Ammon's horn (tissue), 1 donor: ENCODE data around the gene SDR39U1.

ENCODE experiments used
- DNase-seq: peaks from one replicate; pipeline ENCODE4 v3.0.0-alpha.2; 2016; ENCODE audit warnings: low spot score

Gene SDR39U1

DNA sequence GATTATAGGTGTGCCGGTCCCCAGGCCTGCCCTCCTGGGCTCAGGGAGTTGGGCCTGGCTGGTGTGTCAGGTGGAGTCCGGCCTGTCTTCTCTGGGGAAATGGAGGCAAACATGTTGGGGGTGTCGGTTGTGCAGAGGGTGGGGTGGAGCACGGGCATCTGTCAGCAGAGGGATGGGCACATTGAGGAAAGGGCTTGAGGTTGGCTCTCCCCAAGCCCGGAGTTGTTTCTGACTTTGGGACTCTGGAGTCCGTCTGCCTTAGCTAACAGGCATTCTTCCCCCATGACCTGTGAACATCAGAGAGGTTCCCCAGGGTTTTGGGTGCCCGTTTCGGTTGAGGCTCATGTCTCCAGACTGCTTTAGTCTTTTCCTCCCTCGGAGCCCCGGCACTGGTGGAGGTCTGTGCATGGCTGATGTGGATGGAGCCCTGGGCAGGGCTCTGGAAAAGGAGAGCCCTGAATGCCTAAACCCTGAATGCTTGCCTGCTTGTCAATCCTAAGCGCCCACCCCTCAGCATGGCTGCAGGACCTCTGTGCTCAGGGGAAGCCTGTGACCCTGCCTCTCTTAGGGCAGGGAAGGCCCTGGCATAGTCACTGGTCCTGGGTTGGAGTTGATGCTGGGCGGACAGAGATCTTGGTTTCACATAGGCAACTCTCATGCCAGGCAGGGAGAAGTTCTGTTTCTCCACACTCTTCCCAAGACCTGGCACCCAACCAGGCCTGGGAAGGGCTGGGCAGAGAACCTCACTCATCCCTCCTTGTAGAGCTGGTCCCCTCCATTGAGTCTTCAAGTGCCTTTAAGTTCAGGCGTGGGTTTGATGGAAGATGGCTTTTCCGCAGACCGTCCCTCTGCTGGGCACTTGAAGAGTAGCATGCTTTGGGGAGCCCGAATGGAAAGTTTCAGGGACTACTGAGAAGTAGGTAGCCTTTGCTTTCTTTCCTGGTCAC is 30.9 kb downstream of the SDR39U1 start:
- peak; percentile 30 for DNase-seq

GRCh38 chr14:24409956-24410355 is 32.6 kb downstream of the SDR39U1 start:
- DNase-seq = no peak

GRCh38 chr14:24409192-24409591 is 33.4 kb downstream of the SDR39U1 start:
- DNase-seq = no peak

DNA sequence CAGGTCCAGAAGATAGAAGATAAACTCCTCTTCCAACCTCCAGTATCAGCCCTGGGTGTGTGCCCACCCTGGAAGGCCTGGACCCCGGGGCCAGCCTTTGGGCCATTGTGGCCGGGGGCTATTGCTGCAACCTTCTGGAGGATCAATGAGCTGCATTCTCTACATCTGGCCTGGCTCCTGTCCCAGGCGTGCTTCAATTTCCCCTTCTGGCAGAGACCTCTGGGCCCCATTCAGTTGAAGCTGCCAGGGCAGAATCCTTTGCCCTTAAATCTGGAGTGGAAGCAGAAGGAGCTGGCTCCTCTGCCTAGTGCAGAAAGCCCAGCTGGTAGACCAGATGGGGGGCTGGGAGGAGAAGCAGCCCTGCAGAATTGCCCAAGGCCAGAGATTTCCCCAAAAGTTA is 33.8 kb downstream of the SDR39U1 start:
- DNase-seq = no peak

DNA sequence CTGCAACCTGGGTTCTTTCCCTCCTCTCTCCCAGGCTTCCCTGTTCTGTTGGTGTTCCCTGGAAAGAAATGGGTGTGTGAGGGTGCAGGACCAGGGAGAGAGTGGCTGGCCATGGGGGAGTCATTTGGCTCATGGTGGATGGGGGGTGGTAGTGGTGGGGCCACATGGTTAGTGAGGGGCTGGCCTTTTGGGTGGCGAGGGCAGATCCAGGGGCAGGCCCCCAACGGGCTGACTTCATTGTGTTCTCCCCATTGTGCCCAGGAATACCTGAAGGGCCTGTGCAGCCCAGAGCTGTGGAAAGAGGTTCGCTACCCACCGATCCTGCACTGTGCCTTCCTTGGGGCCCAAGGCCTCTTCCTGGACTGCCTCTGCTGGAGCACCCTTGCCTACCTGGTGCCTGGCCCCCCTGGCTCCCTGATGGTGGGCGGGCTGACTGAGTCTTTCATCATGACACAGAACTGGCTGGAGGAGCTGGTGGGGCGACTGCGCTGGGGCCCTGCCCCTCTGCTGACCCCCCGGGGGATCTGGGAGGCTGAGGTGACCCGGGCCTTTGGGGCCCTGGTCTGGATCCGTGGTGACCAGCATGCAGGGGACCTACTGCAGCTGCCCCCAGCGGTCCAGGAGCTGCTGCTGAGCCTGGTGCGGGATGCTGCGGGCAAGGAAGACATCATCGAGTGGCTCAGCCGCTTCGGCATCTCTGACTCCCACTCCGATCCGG is 34.8 kb downstream of the SDR39U1 start:
- no peak for DNase-seq

DNA sequence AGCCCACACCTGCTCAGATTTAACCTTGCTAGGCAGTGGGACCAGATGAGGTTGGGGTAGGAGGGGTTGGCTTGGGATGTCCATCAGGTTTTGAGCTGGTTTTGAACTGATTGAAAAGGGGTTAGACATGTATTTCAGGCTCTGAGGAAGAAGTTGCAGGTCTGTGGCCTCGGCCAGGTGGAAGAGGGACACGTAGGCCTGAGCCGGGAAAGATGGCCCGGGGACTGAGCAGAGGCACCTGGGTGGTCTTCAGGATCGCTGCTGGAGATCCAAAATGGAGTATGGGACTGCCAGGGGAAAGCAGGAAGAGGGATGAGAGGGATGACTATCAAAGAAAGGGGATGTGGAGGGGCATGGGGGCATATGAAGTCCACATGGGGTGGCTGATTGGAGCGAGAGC is 36.2 kb downstream of the SDR39U1 start:
- DNase-seq = no peak

- DNase-seq = no peak
Measured at GRCh38 chr14:24404814-24405213, 37.8 kb downstream of the SDR39U1 start.

GRCh38 chr14:24403294-24403998 is 39.1 kb downstream of the SDR39U1 start:
- no peak for DNase-seq

GRCh38 chr14:24401810-24402702 is 40.5 kb downstream of the SDR39U1 start:
- DNase-seq = no peak

DNA sequence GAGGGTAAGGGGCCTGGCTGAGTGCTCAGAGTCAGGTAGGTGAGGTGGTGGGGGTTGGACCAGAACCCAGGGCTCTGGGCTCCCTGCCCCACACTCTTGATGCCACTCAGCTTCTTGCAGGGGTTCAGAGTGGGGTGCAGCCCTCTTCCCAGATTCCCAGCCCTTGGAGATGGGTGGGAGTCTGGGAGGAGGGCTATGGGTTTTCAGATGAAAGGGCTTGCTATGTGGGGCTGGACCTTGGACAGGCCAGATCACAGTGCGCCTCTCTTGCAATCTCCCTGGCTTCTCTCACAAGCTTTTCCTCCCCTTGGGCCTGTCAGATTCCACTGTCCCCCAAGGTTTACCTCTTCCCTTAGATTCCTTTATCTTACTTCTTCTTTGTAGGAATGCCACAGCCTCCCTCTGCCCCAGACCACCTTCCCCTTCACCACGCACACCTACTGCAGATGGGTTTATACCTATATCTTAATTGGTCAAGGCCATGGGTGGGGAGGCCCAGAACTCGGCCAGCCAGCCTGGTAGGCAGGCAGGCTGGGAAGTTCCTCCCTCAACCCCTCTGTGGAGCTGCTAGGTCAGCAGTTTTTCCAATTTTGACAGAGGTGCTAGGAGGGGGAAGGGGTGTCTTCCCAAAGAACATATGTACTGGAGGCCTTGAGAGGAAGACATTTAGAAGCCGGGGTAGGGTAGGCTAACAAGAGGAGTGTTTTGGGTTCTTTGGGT is 42.4 kb downstream of the SDR39U1 start:
- DNase-seq = no peak

- DNase-seq = no peak
Measured at GRCh38 chr14:24399447-24399822, 43.1 kb downstream of the SDR39U1 start.

- DNase-seq = peak; percentile 32
Measured at GRCh38 chr14:24398653-24399446, 43.7 kb downstream of the SDR39U1 start, which contains the start of gene NYNRIN. NYNRIN (plus strand) TSS chr14:24399003; CDS start chr14:24399247, 244 bp downstream.

- no peak for DNase-seq
Measured at GRCh38 chr14:24398293-24398652, 44.3 kb downstream of the SDR39U1 start.

DNA sequence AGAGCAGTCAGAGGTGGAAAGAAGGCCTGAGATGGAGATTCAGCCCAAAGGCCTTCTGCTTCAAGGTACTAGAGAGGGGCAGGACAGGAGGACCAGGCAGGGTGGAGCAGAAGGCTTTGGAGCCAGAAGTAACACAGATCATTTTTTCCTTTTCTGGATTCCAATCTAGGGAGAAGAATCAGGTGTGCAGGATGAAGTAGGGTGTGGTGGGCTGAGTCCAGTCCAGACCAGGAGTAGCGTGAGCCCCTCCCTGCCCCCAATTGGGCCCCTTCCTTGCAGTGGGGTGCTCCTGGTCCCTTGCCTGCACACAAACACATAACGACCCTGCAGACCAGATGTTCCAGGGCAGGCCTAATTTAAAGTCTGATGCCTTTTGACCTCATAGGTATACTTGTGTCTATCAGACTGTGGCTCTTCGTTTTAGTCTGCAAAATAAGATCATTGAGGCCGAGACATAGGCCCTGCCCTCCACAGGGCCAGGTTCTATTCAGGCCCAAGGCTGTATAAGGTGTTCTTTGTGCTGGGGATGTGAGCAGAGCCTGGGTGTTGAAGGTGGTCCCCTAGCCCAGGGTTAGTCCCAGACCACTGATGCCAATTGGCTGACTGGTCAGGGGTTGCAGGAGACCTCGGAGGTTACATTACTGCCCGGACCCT is 44.8 kb downstream of the SDR39U1 start:
- no peak for DNase-seq

DNA sequence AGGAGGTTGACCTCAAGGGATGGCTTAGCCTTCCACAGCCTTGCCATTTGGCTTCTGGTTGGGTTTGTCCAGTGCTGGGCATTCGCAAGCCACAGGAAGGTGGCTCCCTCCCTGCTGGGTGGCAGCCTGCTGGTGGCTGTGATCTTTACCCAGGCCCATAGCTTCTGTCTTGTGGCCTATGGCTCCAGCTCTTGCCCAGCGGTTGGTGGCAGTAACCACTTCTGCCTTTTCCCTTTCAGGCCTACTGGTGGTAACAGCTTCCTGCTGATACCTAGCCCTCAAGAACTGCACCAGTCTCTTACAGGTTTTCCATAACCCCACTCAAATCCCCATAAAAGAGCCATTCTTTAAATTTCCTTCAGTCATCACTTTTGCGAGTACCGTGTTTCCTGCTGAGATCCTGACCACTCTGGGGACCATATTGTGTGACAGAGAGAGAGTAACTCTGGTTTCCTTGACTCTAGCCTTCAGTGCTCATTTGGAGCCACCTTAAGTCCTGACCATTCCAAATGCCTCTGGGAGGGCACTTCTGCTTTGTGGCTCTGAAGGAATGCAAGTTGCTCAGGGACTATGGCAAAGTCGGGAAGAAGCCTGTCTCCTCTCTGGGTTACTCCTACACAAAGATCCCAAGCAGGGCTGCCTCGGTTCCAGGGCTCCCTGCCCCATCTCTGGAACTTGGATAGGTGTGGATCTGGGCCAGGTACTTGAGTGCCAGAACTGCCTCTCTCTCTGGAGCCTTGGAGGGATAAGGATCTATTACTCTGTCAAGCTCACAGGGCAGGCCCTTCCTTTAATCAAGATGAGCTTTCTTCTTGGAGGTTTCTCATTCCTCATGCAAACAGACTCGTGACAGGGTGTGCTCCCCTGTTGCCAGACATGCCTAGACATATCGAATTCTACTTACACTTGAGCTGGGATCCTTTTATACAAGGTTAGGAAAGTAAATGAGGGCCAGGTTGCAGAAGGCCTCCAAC is 46.7 kb downstream of the SDR39U1 start:
- DNase-seq = peak; percentile 21

- no peak for DNase-seq
Measured at GRCh38 chr14:24394275-24394674, 48.3 kb downstream of the SDR39U1 start.

- no peak for DNase-seq
Measured at GRCh38 chr14:24392325-24393091, 50.1 kb downstream of the SDR39U1 start.
